H9 (cell line): Measurements from ENCODE around the gene CDC25B. TPM values are rescaled to one million over a fixed set of nuclear protein-coding genes. Genes with fewer than 3 reads are reported as not detected.

Source experiments
- DNase-seq: peaks from one replicate; pipeline ENCODE4 v3.0.0-alpha.2; 2017
- H2AFZ ChIP-seq: one replicate; pipeline ENCODE4 v1.6.1; 2013; ENCODE audit warnings: mild to moderate bottlenecking, low read length, control low read depth, moderate library complexity
- H2AK5ac ChIP-seq: 2 replicates; pipeline ENCODE4 v1.6.1; 2013; ENCODE audit warnings: low read length, control low read depth, mixed read lengths; ENCODE audit not compliant: insufficient read length
- H2BK120ac ChIP-seq: one replicate; pipeline ENCODE4 v1.6.1; 2013; ENCODE audit warnings: low read depth, mild to moderate bottlenecking, low read length, control low read depth, inconsistent platforms; ENCODE audit not compliant: poor library complexity, severe bottlenecking
- H2BK12ac ChIP-seq: 2 replicates; pipeline ENCODE4 v1.6.1; 2013; ENCODE audit warnings: low read length, control low read depth, mixed read lengths, low read depth; ENCODE audit not compliant: insufficient read length
- H2BK15ac ChIP-seq: 2 replicates; pipeline ENCODE4 v1.6.1; 2013; ENCODE audit warnings: low read depth, low read length, control low read depth
- H2BK20ac ChIP-seq: one replicate; pipeline ENCODE4 v1.6.1; 2013; ENCODE audit warnings: low read depth, mild to moderate bottlenecking, low read length, control low read depth, inconsistent platforms; ENCODE audit not compliant: poor library complexity, severe bottlenecking
- H2BK5ac ChIP-seq: 2 replicates; pipeline ENCODE4 v1.6.1; 2013; ENCODE audit warnings: low read length, control low read depth, mixed read lengths; ENCODE audit not compliant: insufficient read length
- H3K14ac ChIP-seq: 2 replicates; pipeline ENCODE4 v1.6.1; 2013; ENCODE audit warnings: low read length, control low read depth; ENCODE audit not compliant: insufficient read depth
- H3K18ac ChIP-seq: 2 replicates; pipeline ENCODE4 v1.6.1; 2013; ENCODE audit warnings: low read depth, mild to moderate bottlenecking, mixed read lengths, low read length, control low read depth; ENCODE audit not compliant: insufficient read length
- H3K23ac ChIP-seq: 2 replicates; pipeline ENCODE4 v1.6.1; 2013; ENCODE audit warnings: low read length, control low read depth, mixed read lengths, low read depth; ENCODE audit not compliant: insufficient read length
- H3K23me2 ChIP-seq: 2 replicates; pipeline ENCODE4 v1.6.1; 2013; ENCODE audit warnings: low read depth, mild to moderate bottlenecking, mixed read lengths, low read length, control low read depth; ENCODE audit not compliant: insufficient read length, poor library complexity, severe bottlenecking
- H3K27ac ChIP-seq: 2 replicates; pipeline ENCODE4 v1.5.1; 2013; ENCODE audit warnings: low read length, control low read depth, mixed read lengths, low read depth; ENCODE audit not compliant: insufficient read length
- H3K27me3 ChIP-seq: 2 replicates; pipeline ENCODE4 v1.6.1; 2013; ENCODE audit warnings: low read length, control low read depth, inconsistent platforms; ENCODE audit not compliant: insufficient read depth
- H3K4ac ChIP-seq: 2 replicates; pipeline ENCODE4 v1.6.1; 2013; ENCODE audit warnings: low read depth, mild to moderate bottlenecking, control low read depth, inconsistent platforms, low read length, moderate library complexity
- H3K4me1 ChIP-seq: 2 replicates; pipeline ENCODE4 v1.6.1; 2013; ENCODE audit warnings: low read length, control low read depth, inconsistent platforms; ENCODE audit not compliant: insufficient read depth
- H3K4me2 ChIP-seq: 2 replicates; pipeline ENCODE4 v1.6.1; 2013; ENCODE audit warnings: low read length, control low read depth, mixed read lengths; ENCODE audit not compliant: insufficient read length, insufficient read depth
- H3K56ac ChIP-seq: 2 replicates; pipeline ENCODE4 v1.6.1; 2013; ENCODE audit warnings: low read depth, mild to moderate bottlenecking, mixed read lengths, low read length, control low read depth; ENCODE audit not compliant: insufficient read length
- H3K79me1 ChIP-seq: 2 replicates; pipeline ENCODE4 v1.6.1; 2013; ENCODE audit warnings: low read depth, mild to moderate bottlenecking, moderate library complexity, low read length, control low read depth, inconsistent platforms; ENCODE audit not compliant: insufficient read depth, poor library complexity, severe bottlenecking
- H3K79me2 ChIP-seq: 2 replicates; pipeline ENCODE4 v1.6.1; 2013; ENCODE audit warnings: low read length, control low read depth, inconsistent platforms; ENCODE audit not compliant: insufficient read depth
- H3K9ac ChIP-seq: 2 replicates; pipeline ENCODE4 v1.6.1; 2013; ENCODE audit warnings: low read length, control low read depth, mixed read lengths; ENCODE audit not compliant: insufficient read length; ENCODE audit errors: extremely low read depth
- H3K9me3 ChIP-seq: one replicate; pipeline ENCODE4 v1.6.1; 2013; ENCODE audit warnings: low read depth, low read length, inconsistent platforms; ENCODE audit not compliant: control insufficient read depth
- H3T11ph ChIP-seq: one replicate; pipeline ENCODE4 v1.6.1; 2013; ENCODE audit warnings: mild to moderate bottlenecking, low read length, control low read depth, inconsistent platforms
- H4K20me1 ChIP-seq: one replicate; pipeline ENCODE4 v1.6.1; 2013; ENCODE audit not compliant: control insufficient read depth, insufficient read length, insufficient read depth
- H4K5ac ChIP-seq: 2 replicates; pipeline ENCODE4 v1.6.1; 2013; ENCODE audit warnings: low read depth, mild to moderate bottlenecking, mixed read lengths, low read length, control low read depth; ENCODE audit not compliant: insufficient read length
- H4K8ac ChIP-seq: replicated peaks from 2 replicates; pipeline ENCODE4 v1.6.1; 2013; ENCODE audit warnings: low read length, control low read depth, mixed read lengths, low read depth; ENCODE audit not compliant: insufficient read length
- H4K91ac ChIP-seq: 2 replicates; pipeline ENCODE4 v1.6.1; 2013; ENCODE audit warnings: low read depth, mild to moderate bottlenecking, moderate library complexity, mixed read lengths, low read length, control low read depth; ENCODE audit not compliant: insufficient read length
- H3K27ac Mint-ChIP-seq, 3 experiments: 2 replicates in 2 of 3; 3 replicates in 1 of 3; pipeline ENCODE4 v1.8.0; 2020 to 2021; ENCODE audit warnings: mixed read lengths in 3 of 3, mild to moderate bottlenecking in 1 of 3, moderate library complexity in 1 of 3
- H3K27me3 Mint-ChIP-seq: 2 replicates; pipeline ENCODE4 v1.8.0; 2021; ENCODE audit warnings: low read depth, mild to moderate bottlenecking, moderate library complexity, mixed read lengths
- H3K36me3 Mint-ChIP-seq, 3 experiments: 2 replicates in 2 of 3; 3 replicates in 1 of 3; pipeline ENCODE4 v1.8.0; 2020 to 2021; ENCODE audit warnings: low read depth in 3 of 3, mixed read lengths in 3 of 3; ENCODE audit not compliant: insufficient read depth in 1 of 3
- H3K4me1 Mint-ChIP-seq, 2 experiments: 2 replicates each; pipeline ENCODE4 v1.8.0; 2020; ENCODE audit warnings: mixed read lengths in 2 of 2
- H3K4me3 Mint-ChIP-seq, 2 experiments: 2 replicates in 1 of 2; 3 replicates in 1 of 2; pipeline ENCODE4 v1.8.0; 2020 to 2021; ENCODE audit warnings: mild to moderate bottlenecking in 2 of 2, mixed read lengths in 2 of 2, moderate library complexity in 1 of 2
- H3K9me3 Mint-ChIP-seq, 2 experiments: 2 replicates in 1 of 2; 3 replicates in 1 of 2; pipeline ENCODE4 v1.8.0; 2020; ENCODE audit warnings: mild to moderate bottlenecking in 2 of 2, mixed read lengths in 2 of 2, moderate library complexity in 1 of 2
- CTCF ChIP-seq: fragments of 200-600 bp; sonication (generic); conservative IDR thresholded peaks from 3 replicates; pipeline ENCODE4 v1.8.0; 2021; ENCODE audit warnings: antibody characterized with exemption, mild to moderate bottlenecking
- WGBS: extraction: QIAGEN DNeasy Blood & Tissue Kit; methylation state at CpG from one replicate; pipeline ENCODE4 v1.1.7; 2013; ENCODE audit warnings: missing lambda C conversion rate, low lambda C conversion rate, mixed read lengths; ENCODE audit not compliant: insufficient read length; ENCODE audit errors: extremely low coverage; 5-methylcytosine and 5-hydroxymethylcytosine counted together
- total RNA-seq: library from RNA; stranded (reverse); gene quantifications from 2 replicates; pipeline ENCODE4 v1.2.1, GENCODE V29; 2021

The CDC25B gene
- total RNA-seq, 1 experiment from 2014 or later: 24.0 TPM

- Histone ChIP-seq H2BK5ac (no peak overlapping the region), H3K9ac (no peak overlapping the region), H3K14ac (no peak overlapping the region), H4K5ac (no peak overlapping the region), H3K27ac (no peak overlapping the region), H3K18ac (no peak overlapping the region), H2AFZ (no peak overlapping the region), H4K91ac (no peak overlapping the region), H3K79me1 (no peaks in the 10 kb centered on the region), H3K4me2 (no peak overlapping the region), H3K56ac (no peak overlapping the region), H2BK15ac (no peak overlapping the region), H2BK120ac (no peak overlapping the region), H3K79me2 (no peaks in the 10 kb centered on the region; the same call in 1 of the 2 replicates), H2AK5ac (no peak overlapping the region), H3K23ac (no peak overlapping the region), H3K23me2 (peaks cover 13% of the 10 kb centered on the region), H2BK20ac (no peak overlapping the region), H3T11ph (no peak overlapping the region), H3K4ac (no peak overlapping the region), H3K4me1 (no peaks in the 10 kb centered on the region), H4K8ac (no peak overlapping the region), H4K20me1 (no peaks in the 10 kb centered on the region), H2BK12ac (no peak overlapping the region), H3K9me3 (no peaks in the 10 kb centered on the region), H3K27me3 (no peaks in the 10 kb centered on the region)
- TF ChIP-seq CTCF: no peak
- DNase-seq: no peak
- no peak overlapping the region for H3K27ac Mint-ChIP-seq
- peak overlapping the region; percentile 81 to 90; a peak in 4 of 5 replicates for H3K4me3 Mint-ChIP-seq
- no peaks in the 10 kb centered on the region for H3K9me3 Mint-ChIP-seq
- 0 out of 7 replicates have a peak, but pooled peaks cover 0 to 5% (median 0%) of the 10 kb centered on the region in 3 experiments for H3K36me3 Mint-ChIP-seq
- H3K27me3 Mint-ChIP-seq: no peaks in the 10 kb centered on the region
- peaks cover 7 to 10% of the 10 kb centered on the region in 2 experiments for H3K4me1 Mint-ChIP-seq
- no CpG with 5 or more reads among the region's 1 CpG for WGBS
These were observed 52.5 kb downstream of the CDC25B start for GRCh38 chr20:3848565-3848964.
